NCI-H226 (cell line): ENCODE results near the gene B3GNT5.

Source experiments
- DNase-seq: peaks from one replicate; pipeline ENCODE4 v3.0.0-alpha.2; 2015

The B3GNT5 gene

GRCh38 chr3:183296944-183297343 lies 43.9 kb downstream of the B3GNT5 start:
- no peak for DNase-seq

DNA sequence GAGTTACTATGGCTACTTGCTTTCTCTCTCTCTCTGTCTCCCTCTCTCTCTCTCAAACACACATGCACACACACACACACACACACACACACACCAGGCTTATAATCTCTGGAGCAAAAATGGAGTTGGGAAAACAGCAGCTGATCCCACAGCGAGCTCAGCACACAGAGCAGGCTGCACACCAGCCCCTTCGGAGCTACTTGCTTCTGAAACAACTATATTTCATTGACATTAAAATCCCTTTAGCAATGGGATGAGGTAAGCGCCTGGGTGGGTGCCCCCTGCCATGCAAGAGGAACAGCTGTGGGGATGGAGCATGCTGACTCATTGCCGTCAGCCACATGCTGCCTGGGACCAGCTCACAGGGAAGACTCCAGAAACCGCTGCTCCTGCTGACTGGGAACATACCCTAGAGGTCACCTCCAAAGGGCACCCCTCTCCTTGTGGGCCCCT lies 45.7 kb downstream of the B3GNT5 start:
- peak; percentile 43 for DNase-seq

DNA sequence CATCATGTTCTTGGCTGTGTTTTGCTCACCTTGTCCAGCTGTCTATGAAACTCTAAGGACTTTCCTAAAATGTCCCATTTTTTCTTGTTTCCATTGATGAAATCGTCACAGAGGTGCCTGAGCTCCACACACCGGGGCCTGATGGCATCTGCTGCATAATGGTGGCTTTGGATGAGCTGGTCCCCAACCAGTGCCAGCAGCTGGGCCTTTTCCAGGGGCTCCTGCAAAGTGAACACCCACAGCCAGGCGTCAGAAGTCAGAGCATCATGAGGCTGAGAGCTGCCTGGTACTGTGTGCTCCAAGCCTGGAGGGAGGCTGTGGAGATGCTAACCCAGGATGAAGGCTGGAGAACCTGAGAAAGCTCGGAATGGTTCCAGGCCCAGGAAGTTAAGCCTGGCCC lies 46.9 kb downstream of the B3GNT5 start:
- no peak for DNase-seq

DNA sequence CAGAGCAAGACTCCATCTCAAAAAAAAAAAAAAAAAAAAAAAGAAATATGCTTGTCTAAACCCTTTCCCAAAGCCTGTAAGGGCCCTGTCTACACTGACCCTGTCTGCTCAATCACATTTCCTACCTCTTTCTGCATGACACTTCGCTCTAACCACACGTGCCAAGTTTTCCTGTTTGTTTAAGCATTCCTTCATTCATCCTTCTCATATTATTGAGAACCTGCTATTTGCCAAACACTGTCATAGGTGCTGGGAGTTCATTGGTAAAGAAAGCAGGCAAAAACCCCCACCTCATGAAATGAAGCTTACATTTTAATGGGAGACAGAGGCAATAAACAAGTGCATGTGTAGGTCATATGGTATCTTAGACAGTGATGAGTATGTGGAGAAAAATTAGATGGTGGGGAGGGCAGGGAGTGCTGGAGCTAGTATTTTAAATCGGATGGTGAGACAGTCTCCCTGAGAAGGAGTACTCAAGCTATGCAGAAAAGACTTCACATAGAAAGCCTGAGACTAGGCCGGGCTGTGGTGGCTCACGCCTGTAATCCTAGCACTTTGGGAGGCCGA lies 48.0 kb downstream of the B3GNT5 start:
- DNase-seq, result peak; percentile 20

- DNase-seq, result no peak
Observed at GRCh38 chr3:183301937-183302580, 49.0 kb downstream of the B3GNT5 start.

GRCh38 chr3:183303690-183304089 lies 50.6 kb downstream of the B3GNT5 start:
- no peak for DNase-seq

GRCh38 chr3:183306798-183307671 lies 54.0 kb downstream of the B3GNT5 start:
- peak; percentile 54 for DNase-seq

DNA sequence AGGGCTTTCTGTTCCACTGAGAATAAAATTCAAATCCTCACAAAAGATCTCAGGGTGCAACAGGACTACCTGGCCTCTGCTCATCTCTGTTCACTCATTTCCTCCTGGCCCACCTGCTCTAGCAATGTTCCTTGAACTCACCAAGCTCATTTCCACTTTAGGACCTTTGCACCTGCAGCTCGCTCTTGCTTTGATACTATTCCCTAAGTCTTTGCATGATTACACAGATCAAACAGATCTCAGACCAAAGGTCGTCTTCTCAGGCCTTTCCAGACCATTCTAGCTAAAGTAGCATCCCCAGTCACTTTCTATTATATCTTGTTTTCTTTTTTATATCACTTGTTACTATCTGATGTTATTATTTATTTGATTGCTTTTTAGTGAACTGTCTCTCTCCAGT lies 54.7 kb downstream of the B3GNT5 start:
- no peak for DNase-seq

DNA sequence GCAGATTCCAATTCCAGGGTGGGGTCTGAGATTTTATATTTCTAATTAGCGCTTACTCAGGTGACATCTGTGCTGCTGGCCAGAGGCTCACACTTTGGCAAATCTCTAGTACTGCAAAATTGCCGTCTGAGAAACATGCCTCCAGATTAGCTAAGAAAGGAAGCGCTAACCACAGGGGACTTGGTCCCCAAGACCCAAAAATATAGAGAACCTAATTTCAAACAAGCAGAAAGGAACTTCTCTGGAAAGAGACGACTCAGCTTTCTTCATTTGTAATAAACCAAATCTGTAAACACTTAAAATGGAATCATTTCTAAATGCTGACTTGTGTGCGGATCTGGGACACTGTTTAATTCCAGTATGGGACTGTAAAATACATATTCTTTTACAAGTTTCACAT lies 55.7 kb downstream of the B3GNT5 start:
- DNase-seq, result no peak

- no peak for DNase-seq
Observed at GRCh38 chr3:183309276-183309675, 56.2 kb downstream of the B3GNT5 start.

DNA sequence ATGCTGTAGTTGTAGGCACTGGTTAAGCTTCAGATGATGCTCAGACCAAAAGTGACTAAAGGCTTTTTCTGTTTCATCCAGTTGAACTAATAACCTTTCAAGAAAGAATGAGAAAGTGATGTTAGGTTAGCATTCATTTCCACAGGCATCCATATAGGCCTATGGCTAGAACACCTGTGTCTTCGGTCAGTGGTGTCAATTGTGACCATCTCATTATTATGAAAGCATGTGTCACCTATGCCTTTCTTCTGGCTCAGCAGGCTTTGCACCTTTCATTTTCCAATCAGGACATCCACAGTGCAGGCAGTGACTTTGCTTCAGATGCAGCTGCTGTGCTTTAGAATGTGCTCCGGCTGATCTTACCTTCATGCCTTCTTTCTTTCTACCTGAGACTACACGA lies 57.9 kb downstream of the B3GNT5 start:
- DNase-seq, result no peak

- DNase-seq, result no peak
Observed at GRCh38 chr3:183312433-183312832, 59.4 kb downstream of the B3GNT5 start.

DNA sequence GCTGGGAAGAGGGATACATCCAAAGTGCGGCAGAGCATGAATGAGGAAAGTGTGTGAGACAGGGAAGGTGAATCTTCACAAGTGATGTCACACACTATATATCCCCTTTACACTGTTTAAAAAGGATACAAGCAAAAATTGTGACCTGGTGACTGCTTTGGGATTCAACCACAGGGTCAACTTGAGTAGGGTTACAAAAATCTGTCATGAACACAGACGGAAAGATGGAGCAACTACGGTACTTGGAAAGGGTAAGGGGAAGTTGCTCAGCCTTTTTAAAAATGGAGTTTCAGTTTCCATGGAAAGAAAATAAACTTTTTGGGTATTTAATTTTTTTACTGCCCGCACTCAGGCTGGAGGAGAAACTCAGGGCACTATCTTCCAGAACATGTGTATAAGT lies 60.3 kb downstream of the B3GNT5 start:
- DNase-seq, result no peak

DNA sequence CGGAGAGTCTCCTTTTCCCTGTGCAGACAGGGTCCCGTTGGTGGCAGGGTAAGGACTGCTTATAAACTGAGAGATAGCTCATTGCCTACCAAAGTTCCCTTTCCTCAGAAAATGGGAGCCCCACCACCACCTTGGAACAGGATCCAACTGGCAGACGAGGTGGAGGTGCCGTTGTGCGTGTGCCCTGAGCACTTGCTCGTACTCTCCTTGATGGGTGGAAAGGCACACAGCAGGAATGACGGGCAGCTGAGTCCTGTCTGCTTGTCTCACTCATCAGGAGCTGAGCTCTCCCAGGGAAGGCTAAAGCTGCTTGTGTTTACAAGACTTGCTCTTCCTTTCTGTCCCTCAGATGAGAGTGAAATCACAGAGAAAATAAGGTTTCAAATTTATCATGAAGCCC lies 60.7 kb downstream of the B3GNT5 start:
- DNase-seq, result no peak

- no peak for DNase-seq
Observed at GRCh38 chr3:183315739-183316138, 62.7 kb downstream of the B3GNT5 start.

GRCh38 chr3:183317271-183317670 lies 64.2 kb downstream of the B3GNT5 start:
- no peak for DNase-seq

- DNase-seq, result no peak
Observed at GRCh38 chr3:183317886-183318865, 65.1 kb downstream of the B3GNT5 start.

DNA sequence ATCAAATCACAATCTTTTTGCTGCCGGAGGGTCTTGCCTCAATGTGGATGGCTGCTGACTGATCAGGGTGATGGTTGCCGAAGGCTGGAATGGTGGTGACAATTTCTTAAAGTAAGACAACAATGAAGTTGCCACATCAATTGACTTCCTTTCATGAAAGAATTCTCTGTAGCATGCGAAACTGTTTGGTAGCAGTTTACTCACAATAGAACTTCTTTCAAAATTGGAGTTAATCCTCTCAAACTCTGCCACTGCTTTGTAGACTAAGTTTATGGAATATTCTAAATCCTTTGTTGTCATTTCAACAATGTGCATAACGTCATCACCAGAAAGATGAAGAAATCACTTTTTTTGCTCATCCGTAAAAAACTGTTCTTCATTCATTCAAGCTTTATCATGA lies 65.8 kb downstream of the B3GNT5 start:
- no peak for DNase-seq

GRCh38 chr3:183319371-183319770 lies 66.3 kb downstream of the B3GNT5 start:
- DNase-seq, result no peak
